HG02981 (cell line): ENCODE measurements around the gene GLRA3.
"Not testable (repeated sequence)": the region's sequence is repeated elsewhere in the genome, so short reads cannot be mapped to it uniquely, and the experiment has no call there.

ENCODE experiments used
- ATAC-seq: cut with Tn5 transposase; IDR thresholded peaks from one replicate; pipeline ENCODE4 v1.9.1; 2021; ENCODE audit warnings: mild to moderate bottlenecking, moderate library complexity; ENCODE audit not compliant: unreplicated experiment

GLRA3 gene

DNA sequence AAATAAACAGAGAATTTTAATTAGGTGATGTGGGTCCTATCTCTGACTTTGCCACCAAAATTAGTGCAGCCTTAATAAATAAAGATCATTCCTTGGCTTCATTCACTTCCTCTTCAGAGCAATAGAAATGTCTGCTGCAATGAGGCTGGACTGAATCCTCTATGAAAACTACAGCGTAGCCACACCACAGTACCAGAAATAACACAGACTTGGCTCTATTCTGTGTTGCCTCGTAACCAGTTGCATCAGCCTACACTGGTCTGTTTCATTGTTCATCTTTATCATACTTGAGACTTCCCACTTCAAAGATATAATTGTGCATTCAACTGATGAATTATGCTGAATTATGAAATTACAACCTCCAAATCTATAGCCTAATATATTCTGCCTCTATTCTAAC lies 15.8 kb downstream of the GLRA3 start:
- no peak for ATAC-seq

GRCh38 chr4:174810834-174811233 lies 18.2 kb downstream of the GLRA3 start:
- no peak for ATAC-seq

- ATAC-seq: no peak
These were observed 20.2 kb downstream of the GLRA3 start for GRCh38 chr4:174808836-174809235.

- ATAC-seq: no peak
These were observed 20.9 kb downstream of the GLRA3 start for GRCh38 chr4:174808119-174808518.

DNA sequence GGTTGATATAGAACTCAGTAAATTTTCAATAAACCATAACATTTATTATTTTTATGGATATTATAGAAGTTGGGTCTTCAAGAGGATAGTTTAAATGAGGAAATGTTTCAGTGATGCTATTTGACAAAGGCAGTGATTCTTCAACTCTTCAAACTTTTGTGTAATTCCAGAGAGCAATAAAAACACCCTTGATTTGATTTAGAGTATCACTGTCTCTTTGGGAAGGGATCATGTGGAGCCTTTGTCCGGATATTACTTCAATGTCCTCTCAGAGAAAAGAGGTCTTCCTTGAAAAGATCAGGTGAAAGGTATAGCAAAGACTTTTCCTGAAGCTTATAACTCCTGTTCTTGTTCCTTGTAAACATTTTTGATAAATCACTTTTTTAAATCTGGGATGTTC lies 23.3 kb downstream of the GLRA3 start:
- no peak for ATAC-seq

DNA sequence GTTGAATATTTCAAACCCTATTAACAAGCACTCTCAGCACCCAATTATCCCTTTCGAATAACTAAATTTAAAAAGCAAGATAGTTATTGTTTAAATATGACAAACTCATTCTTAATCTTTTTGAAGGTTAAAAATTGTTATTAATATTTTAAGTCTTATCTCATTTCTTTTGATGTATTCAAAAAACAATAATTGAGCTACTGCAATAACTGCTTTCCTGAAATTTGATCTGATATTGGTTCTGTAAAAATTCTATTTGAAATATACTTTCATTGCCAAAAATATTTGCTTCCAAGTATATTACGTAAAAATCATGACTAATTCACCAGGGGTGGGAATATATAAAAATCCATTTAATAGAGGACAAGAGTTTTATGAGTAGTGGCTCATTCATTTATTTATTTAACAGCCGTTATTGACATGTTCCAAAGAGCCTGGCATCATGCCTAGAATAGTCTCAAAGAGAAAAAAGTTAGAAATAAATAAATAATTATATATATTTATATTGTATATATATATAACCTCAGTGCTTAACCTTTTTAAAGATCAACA lies 34.4 kb downstream of the GLRA3 start:
- ATAC-seq: no peak

DNA sequence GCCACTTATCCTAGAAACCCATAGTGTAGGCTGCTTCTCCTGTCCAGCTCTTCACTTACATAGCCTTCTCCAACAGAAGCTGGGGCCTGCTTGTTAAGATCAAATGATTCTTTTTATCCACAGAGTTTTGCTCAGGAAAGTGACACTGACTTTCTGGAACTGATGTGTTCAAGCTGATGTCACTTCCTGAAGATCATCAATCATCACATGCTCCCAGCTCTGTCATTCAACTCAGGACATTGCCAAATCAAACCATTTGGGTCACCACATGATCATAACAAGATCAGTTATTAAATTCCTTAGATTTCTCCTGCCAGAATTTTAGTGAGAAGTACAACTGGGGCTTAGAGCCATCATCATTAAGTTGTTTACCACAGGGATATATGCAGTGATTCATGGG lies 39.4 kb downstream of the GLRA3 start:
- no peak for ATAC-seq

GRCh38 chr4:174778274-174778986 lies 50.6 kb downstream of the GLRA3 start:
- ATAC-seq: not testable (repeated sequence)

- no peak for ATAC-seq
These were observed 53.7 kb downstream of the GLRA3 start for GRCh38 chr4:174775366-174775765.

DNA sequence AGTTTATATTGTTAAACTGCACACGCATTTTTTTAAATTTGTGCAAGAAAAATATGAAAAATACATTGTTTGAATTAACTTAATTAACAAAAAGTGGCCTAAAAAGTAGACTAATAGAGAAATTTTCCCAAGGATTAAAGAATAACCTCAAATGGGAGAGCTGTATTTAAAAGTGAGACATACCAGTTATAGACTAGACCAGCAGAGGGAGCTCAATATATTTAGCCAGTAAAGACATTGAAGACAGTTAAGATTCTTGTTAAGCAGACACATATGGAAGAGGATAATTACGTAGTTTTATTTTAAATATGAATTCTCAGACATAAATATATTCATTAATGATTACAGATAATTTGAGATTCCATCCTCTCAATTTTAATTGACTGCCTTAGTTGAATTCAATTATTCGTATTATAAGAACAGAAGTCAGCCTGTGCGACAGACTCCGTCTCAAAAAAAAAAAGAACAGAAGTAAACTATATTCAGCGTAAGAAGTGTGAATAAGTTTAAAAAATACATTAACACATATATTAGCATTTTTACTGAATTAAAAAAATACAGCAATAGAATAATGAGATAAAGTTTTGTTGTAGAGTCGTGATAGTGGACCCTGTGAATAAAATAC lies 64.8 kb downstream of the GLRA3 start:
- ATAC-seq: peak; percentile 78

DNA sequence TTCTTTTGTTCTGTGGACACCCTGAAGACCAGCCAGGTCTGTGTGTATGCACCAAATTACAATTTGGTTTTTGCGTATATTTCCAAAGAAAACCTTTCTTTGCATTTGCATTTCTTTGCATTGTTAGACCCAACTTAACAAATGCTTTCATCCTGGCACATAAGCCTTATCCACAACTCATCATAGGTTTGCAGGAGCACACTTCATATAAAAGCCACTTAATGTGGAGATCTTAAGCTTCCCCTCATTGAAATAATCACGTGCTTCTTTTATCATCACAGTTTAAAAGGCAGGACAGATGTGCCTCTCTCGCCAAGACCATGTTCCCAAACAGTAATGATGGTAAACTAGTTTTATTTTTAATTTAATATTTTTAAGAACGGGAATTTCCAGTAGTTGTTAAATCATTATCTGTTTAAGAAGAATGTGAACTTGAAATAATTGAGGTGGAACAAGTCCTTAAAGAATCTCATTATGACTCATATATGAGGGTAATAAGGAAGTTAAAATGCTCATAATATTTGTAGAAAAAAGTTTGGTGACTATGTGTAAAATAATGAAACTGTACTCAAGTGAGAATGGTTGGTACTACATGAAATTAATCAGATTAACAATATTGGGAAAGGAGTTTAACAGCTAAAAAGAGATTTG lies 65.5 kb downstream of the GLRA3 start:
- ATAC-seq: peak; percentile 83

DNA sequence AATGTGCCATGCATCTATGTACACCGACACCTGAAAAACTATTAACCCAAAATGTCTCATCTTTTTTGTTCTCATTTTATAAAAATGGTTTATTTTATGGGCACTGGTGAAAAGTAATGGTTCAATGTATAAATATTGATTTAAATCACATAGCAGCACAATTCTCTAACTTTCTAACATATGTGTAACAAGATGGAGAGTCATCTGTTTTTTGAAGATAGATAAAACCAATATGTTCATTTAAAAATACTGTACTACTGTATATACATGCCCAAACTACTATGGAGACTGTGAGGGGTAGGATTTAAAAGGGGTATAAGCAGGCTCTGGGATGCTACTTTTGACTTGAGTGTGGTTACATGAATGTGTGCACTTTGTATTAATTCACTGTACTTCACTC lies 67.6 kb downstream of the GLRA3 start:
- no peak for ATAC-seq

- ATAC-seq: no peak
These were observed 71.3 kb downstream of the GLRA3 start for GRCh38 chr4:174757736-174758135.

DNA sequence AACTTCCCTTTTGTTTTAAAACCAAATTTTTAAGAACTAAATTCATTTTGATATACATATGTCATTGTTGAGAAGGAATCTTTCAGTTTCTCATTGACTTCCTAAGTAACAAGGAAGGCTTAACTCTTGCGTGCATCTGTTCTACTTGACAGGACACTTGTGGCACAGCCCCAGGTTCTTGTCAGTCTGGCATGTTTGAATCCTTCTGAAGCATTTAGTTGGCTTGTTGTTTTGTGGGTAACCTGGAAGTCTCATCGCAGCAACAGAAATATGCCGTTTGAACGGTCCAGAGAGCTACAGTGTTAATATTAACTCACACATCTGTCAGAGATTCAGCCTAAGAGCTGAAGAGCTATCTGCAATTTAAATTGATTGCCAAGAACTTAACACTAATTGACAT lies 76.0 kb downstream of the GLRA3 start:
- no peak for ATAC-seq

- ATAC-seq: no peak
These were observed 77.0 kb downstream of the GLRA3 start for GRCh38 chr4:174752026-174752425.

DNA sequence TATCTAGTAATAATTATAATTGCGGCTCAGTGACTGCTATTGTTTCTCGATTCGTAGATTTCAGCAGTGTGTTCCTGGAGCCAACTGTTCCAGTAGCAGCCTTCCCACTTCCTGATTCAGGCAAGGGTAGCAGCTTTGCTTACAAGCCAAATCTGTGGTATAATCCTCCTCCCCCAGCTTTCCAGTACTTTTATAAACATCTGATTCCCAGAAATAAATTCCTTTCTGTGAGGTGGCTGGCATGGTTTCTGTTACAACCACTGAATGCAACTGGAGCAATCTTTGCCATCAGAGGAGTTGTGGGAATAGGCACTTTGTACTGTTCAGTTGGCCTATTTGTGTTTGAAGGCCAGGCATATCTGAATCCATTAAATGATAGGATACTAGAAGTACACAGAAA lies 80.0 kb downstream of the GLRA3 start:
- ATAC-seq: no peak

DNA sequence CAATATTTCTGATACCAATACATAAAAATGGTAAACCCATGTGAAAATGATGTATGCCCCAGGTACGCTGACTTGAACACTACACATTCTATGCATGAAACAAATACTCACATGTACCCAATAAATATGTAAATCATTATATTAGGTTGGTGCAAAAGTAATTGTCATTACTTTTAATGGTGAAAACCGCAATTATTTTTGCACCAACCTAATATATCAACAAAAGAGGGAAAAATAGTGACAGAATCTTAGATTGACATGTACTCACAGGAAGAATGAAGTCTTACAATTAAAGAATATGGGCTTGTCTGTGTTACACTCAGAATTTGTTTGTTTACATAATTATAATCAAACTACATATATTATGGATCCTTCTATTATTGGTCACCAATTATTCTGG lies 82.3 kb downstream of the GLRA3 start:
- no peak for ATAC-seq

- ATAC-seq: no peak
These were observed 86.5 kb downstream of the GLRA3 start for GRCh38 chr4:174742561-174742960.

DNA sequence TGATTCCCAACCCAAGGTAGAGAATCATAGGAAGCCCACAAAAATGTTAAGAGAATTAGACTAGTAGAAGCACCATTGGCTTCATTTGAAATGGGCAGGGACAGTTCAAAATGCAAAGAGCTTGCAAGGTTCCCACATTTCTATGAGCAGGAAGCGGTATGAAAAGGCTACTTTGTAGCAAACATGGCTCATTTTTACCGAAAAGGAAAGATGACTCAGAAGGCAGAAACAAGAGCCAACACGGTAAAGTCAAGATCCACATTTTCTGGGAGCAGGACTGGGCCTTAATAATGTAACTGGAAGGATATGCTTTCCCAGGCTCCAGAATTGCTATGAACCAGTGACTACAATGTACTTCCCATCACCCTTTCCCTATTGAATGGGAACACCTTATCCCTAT lies 89.5 kb downstream of the GLRA3 start:
- no peak for ATAC-seq

- ATAC-seq: no peak
These were observed 94.9 kb downstream of the GLRA3 start for GRCh38 chr4:174734181-174734580.

DNA sequence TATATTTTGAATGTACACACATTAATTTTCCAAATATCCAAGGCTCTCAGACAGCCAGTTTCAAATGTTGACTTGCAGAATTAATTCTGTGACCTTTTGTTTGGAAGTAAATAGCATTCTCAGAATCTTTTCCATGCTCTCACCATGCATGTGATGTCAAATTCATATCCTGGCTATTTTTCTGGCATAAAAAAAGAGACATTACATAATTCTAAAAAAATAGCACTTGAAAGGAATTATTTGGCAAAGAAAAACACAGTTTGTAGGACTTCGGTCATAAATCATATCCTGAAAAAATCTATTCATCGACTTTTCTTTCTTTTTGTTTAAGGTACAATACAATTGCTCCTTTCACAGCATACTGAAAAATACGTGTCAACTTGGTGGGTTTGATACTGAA lies 111.2 kb downstream of the GLRA3 start:
- no peak for ATAC-seq
